Spleen (tissue), 11 donors: ENCODE results near the gene NLGN1. TPM values are rescaled to one million over a fixed set of nuclear protein-coding genes. Genes with fewer than 3 reads are reported as not detected.

Experiments used
- DNase-seq: peaks from one replicate; pipeline ENCODE4 v3.0.0-alpha.2; 2020
- H3K27ac ChIP-seq, 8 donors: fragments of 200-600 bp; sonication (generic) in 7 of 8; 1 replicate in 4 of 8; 2 replicates in 4 of 8; pipeline versions ENCODE4 v1.5.0 to v1.8.0; 2016 to 2021; ENCODE audit warnings: inconsistent platforms in 4 of 8, mild to moderate bottlenecking in 4 of 8, moderate library complexity in 1 of 8
- H3K27me3 ChIP-seq, 7 donors: fragments of 200-600 bp; sonication (generic) in 6 of 7; replicated peaks in 1 of 7; 1 replicate in 4 of 7; 2 replicates in 3 of 7; pipeline versions ENCODE4 v1.5.0 to v1.8.0; 2016 to 2021; ENCODE audit warnings: inconsistent platforms in 3 of 7, mild to moderate bottlenecking in 1 of 7
- H3K36me3 ChIP-seq, 6 donors: fragments of 200-600 bp; sonication (generic) in 5 of 6; 1 replicate in 4 of 6; 2 replicates in 2 of 6; pipeline versions ENCODE4 v1.5.0 to v1.8.0; 2016 to 2021; ENCODE audit warnings: inconsistent platforms in 2 of 6
- H3K4me1 ChIP-seq, 6 donors: fragments of 200-600 bp; sonication (generic) in 5 of 6; 1 replicate in 3 of 6; 2 replicates in 3 of 6; pipeline versions ENCODE4 v1.5.0 to v1.8.0; 2016 to 2021; ENCODE audit warnings: inconsistent platforms in 3 of 6
- H3K4me3 ChIP-seq, 8 donors: fragments of 200-600 bp; sonication (generic) in 7 of 8; 1 replicate in 4 of 8; 2 replicates in 4 of 8; pipeline versions ENCODE4 v1.5.0 to v1.8.0; 2016 to 2021; ENCODE audit warnings: inconsistent platforms in 4 of 8, mild to moderate bottlenecking in 4 of 8, moderate library complexity in 2 of 8
- H3K9me3 ChIP-seq, 8 donors: fragments of 200-600 bp; sonication (generic) in 7 of 8; 1 replicate in 4 of 8; 2 replicates in 4 of 8; pipeline versions ENCODE4 v1.5.0 to v1.8.0; 2016 to 2021; ENCODE audit warnings: inconsistent platforms in 4 of 8
- CTCF ChIP-seq, 11 experiments: fragments of 200-600 bp in 7 of 11; fragments of 450-650 bp in 4 of 11; sonication (generic) in 4 of 11; IDR thresholded peaks in 8 of 11; conservative IDR thresholded peaks in 3 of 11; 1 replicate in 7 of 11; 2 replicates in 4 of 11; pipeline versions ENCODE4 v1.4.0 to v1.8.0; 2016 to 2021; ENCODE audit warnings: antibody characterized with exemption in 11 of 11, inconsistent platforms in 4 of 11, mild to moderate bottlenecking in 1 of 11
- POLR2A ChIP-seq, 3 donors: fragments of 450-650 bp; IDR thresholded peaks; one replicate each; pipeline ENCODE4 v1.5.1; 2017; ENCODE audit warnings: antibody characterized with exemption in 3 of 3, mild to moderate bottlenecking in 1 of 3
- POLR2AphosphoS5 ChIP-seq, 3 donors: sonication (generic); formaldehyde crosslinking; IDR thresholded peaks; one replicate each; pipeline ENCODE4 v1.5.1; 2017; ENCODE audit warnings: antibody characterized with exemption in 3 of 3
- WGBS, 5 donors: extraction: QIAGEN DNeasy Blood & Tissue Kit in 3 of 5; methylation state at CpG; one replicate each; pipeline versions ENCODE4 v1.1.5 to v1.1.7; 2013 to 2018; 5-methylcytosine and 5-hydroxymethylcytosine counted together
- intact Hi-C: fragments of 100-400 bp; cut with DNase I; formaldehyde crosslinking; loops from one replicate; pipeline ENCODE4 v1.15.0; 2023; ENCODE audit warnings: low total_unique reads
- polyA plus RNA-seq, 3 donors: library from polyadenylated mRNA; stranded (reverse); fragments of 200-250 nt; gene quantifications; one replicate each; pipeline ENCODE4 v1.2.1, GENCODE V29; 2013
- total RNA-seq, 7 donors: library from RNA; depleted of rRNA in 3 of 7; stranded (reverse); fragments of >200 nt in 3 of 7; fragmentation: NEBNext Ultra II Directional in 4 of 7; extraction: Animal tissue kit (Norgen Biotek cat#: 25700) in 4 of 7; gene quantifications; one replicate each; pipeline versions ENCODE4 v1.1.0 to v1.2.1, GENCODE V29; 2016 to 2021
- donor health status: healthy with polysubstance abuse.
- donor health status: DM: no; HTN: no; CAD: no; lungs with moderate emphysema.
- donor health status: DM: no; HTN: no; CAD: no.
- donor health status: Bipolar disorder and iron deficiency.
- donor health status: healthy.
- donor health status: DM: no; HTN: no; CAD: no.
- donor health status: DM: yes; HTN: yes; CAD: no.

The NLGN1 gene
- total and polyA plus RNA-seq, 10 donors: 0.03 to 0.13 (median 0.03) TPM; not detected in 7

- no peaks in the 10 kb centered on the region for H3K9me3 ChIP-seq
- no peaks in the 10 kb centered on the region for H3K27me3 ChIP-seq
- no peaks in the 10 kb centered on the region for H3K36me3 ChIP-seq
- no peak overlapping the region for H3K4me3 ChIP-seq
- intact Hi-C loops: no loop called here
- WGBS, 5 donors: 79 to 91% (median 86%) methylated on average over 3 of the region's 3 CpGs
- H3K4me1 ChIP-seq: no peaks in the 10 kb centered on the region
- TF ChIP-seq POLR2A (IDR thresholded peaks at IDR 0.05) (no peak), CTCF (IDR thresholded peaks at IDR 0.05 in 8 of 11, conservative IDR thresholded peaks at IDR 0.05 in 3 of 11) (no peak), POLR2AphosphoS5 (IDR thresholded peaks at IDR 0.05) (no peak)
- no peak overlapping the region for H3K27ac ChIP-seq
- DNase-seq: no peak
Measured at GRCh38 chr3:173773800-173774199, 376.3 kb downstream of the NLGN1 start.

GRCh38 chr3:173774294-173774693 lies 376.8 kb downstream of the NLGN1 start:
- Histone ChIP-seq H3K27ac (no peak overlapping the region), H3K27me3 (no peaks in the 10 kb centered on the region), H3K9me3 (no peaks in the 10 kb centered on the region), H3K36me3 (no peaks in the 10 kb centered on the region), H3K4me3 (no peak overlapping the region), H3K4me1 (no peaks in the 10 kb centered on the region)
- TF ChIP-seq CTCF (IDR thresholded peaks at IDR 0.05 in 8 of 11, conservative IDR thresholded peaks at IDR 0.05 in 3 of 11) (no peak), POLR2A (IDR thresholded peaks at IDR 0.05) (no peak), POLR2AphosphoS5 (IDR thresholded peaks at IDR 0.05) (no peak)
- no peak for DNase-seq
- intact Hi-C loops: no loop called here

- no peak for TF ChIP-seq POLR2A (IDR thresholded peaks at IDR 0.05)
- TF ChIP-seq CTCF (IDR thresholded peaks at IDR 0.05 in 8 of 11, conservative IDR thresholded peaks at IDR 0.05 in 3 of 11): no peak
- TF ChIP-seq POLR2AphosphoS5 (IDR thresholded peaks at IDR 0.05): no peak
- Histone ChIP-seq H3K4me3 (no peak overlapping the region), H3K9me3 (peaks cover 0 to 6% (median 0%) of the 10 kb centered on the region in 8 donors), H3K27ac (no peak overlapping the region), H3K36me3 (no peaks in the 10 kb centered on the region), H3K27me3 (no peaks in the 10 kb centered on the region), H3K4me1 (no peaks in the 10 kb centered on the region)
- DNase-seq: no peak
- WGBS, 5 donors: 75 to 86% (median 80%) methylated on average over 2 of the region's 2 CpGs
- intact Hi-C loops: no loop called here
Measured at GRCh38 chr3:173778251-173778650, 380.7 kb downstream of the NLGN1 start.

DNA sequence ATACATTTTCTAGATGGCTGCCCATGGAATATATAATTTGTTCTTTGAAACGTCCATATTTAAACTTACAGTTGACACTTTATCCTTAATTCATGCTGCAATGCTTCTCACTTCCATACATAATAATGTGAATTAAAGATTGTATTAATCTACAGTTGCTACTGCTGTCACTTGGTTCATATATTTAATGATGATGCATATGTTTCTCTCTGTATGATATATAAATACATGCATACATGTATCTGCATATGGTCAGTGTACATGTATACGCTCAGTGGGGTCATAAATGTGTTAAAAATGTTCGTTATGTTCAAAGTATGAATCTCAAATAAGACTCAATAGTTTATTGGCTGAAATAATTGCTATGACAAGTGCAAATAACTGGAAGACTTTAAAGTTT lies 382.5 kb downstream of the NLGN1 start:
- Histone ChIP-seq H3K36me3 (no peaks in the 10 kb centered on the region), H3K9me3 (peaks cover 0 to 6% (median 0%) of the 10 kb centered on the region in 8 donors), H3K4me1 (no peaks in the 10 kb centered on the region), H3K27ac (no peak overlapping the region), H3K4me3 (no peak overlapping the region), H3K27me3 (no peaks in the 10 kb centered on the region)
- WGBS, 5 donors: 69 to 85% (median 79%) methylated on average over 3 of the region's 3 CpGs
- no peak for DNase-seq
- no peak for TF ChIP-seq CTCF (IDR thresholded peaks at IDR 0.05 in 8 of 11, conservative IDR thresholded peaks at IDR 0.05 in 3 of 11)
- TF ChIP-seq POLR2A (IDR thresholded peaks at IDR 0.05): no peak
- TF ChIP-seq POLR2AphosphoS5 (IDR thresholded peaks at IDR 0.05): no peak
- intact Hi-C loops: no loop called here
